ENCODE results near the gene RASGRF1.

- TF ChIP-seq POLR2AphosphoS5 (IDR thresholded peaks at IDR 0.05; ENCODE audit: insufficient read depth in 1 of 2, low read depth in 1 of 2) (no peak), POLR2A (IDR thresholded peaks at IDR 0.05) (no peak)
These were observed 13.9 kb downstream of the RASGRF1 start for GRCh38 chr15:79076661-79077060.
